Omental fat pad (tissue), 4 donors: ENCODE measurements around the gene CPNE1. TPM values are rescaled to one million over a fixed set of nuclear protein-coding genes. Genes with fewer than 3 reads are reported as not detected.
"Not testable (repeated sequence)": the region's sequence is repeated elsewhere in the genome, so short reads cannot be mapped to it uniquely, and the experiment has no call there.

Experiments used
- ATAC-seq: fragments of 150-250 bp; one replicate; pipeline ENCODE4 v1.9.1; 2016; ENCODE audit warnings: mild to moderate bottlenecking, moderate library complexity; ENCODE audit not compliant: low FRiP score
- DNase-seq: peaks from one replicate; pipeline ENCODE4 v3.0.0-alpha.2; 2019; ENCODE audit warnings: low spot score
- total RNA-seq, 4 donors: library from RNA; depleted of rRNA; stranded (reverse); fragments of >200 nt; gene quantifications; one replicate each; pipeline ENCODE4 v1.1.0, GENCODE V29; 2016
- TF ChIP-seq, protein P1 (sequence below), 3 donors: fragments of 450-650 bp; IDR thresholded peaks; one replicate each; pipeline ENCODE4 v1.5.1; 2016 to 2017; ENCODE audit warnings: antibody characterized with exemption in 3 of 3, mild to moderate bottlenecking in 3 of 3, moderate library complexity in 2 of 3

CPNE1 gene
- total RNA-seq = 100 to 1,000 TPM in 1 of 4 donors, 10 to 100 TPM in 3; 50.7 to 113 (median 85.2) TPM

DNA sequence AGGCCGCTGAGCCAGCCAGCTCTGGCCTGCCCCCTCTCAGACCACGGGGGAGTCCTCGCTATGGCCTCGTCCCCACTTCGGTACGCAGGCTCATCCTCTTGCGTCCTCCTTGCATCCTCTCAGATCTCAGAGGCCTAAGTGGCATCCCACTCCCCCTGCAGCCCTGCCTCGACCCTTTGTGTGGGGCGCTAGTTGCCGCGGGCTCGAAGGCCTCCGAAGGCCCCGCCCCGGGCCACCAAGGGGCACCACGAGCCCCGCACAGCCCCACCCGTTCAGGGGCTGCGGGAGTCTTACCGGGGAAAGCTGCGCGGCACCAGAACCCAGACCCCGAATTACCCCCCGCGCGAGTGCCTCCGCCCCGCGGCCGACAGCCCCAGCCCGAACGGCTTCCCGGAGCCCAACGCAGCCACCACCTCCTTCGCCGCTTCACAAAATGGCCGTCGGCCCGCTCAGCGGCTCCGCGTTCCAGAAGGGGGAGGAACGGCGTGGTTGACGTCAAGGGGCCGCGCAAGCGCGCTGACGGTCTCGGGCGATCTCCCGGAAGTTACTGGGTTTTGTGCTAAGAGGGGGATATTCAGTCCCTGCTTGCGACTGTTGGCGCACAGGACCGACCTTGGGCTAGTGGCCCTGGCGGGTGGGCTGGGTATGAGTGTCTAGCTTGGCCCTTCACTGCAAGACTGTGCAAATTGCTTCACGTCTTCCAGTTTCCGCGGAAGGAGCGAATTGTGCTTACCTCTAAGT, at the start of gene CPNE1, which contains the start of gene RBM12:
Gene CPNE1 (minus strand): TSS at position 435 of the 741 bp plus-strand sequence. CDS start 31,977 bp downstream, outside the sequence.
Gene RBM12 (minus strand): TSS at position 435 of the 741 bp plus-strand sequence. CDS start 9,578 bp downstream, outside the sequence.
- DNase-seq = peak; percentile 51
- TF ChIP-seq, protein P1, sequence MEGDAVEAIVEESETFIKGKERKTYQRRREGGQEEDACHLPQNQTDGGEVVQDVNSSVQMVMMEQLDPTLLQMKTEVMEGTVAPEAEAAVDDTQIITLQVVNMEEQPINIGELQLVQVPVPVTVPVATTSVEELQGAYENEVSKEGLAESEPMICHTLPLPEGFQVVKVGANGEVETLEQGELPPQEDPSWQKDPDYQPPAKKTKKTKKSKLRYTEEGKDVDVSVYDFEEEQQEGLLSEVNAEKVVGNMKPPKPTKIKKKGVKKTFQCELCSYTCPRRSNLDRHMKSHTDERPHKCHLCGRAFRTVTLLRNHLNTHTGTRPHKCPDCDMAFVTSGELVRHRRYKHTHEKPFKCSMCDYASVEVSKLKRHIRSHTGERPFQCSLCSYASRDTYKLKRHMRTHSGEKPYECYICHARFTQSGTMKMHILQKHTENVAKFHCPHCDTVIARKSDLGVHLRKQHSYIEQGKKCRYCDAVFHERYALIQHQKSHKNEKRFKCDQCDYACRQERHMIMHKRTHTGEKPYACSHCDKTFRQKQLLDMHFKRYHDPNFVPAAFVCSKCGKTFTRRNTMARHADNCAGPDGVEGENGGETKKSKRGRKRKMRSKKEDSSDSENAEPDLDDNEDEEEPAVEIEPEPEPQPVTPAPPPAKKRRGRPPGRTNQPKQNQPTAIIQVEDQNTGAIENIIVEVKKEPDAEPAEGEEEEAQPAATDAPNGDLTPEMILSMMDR (IDR thresholded peaks at IDR 0.05) = no peak
- ATAC-seq = peak; percentile 92

DNA sequence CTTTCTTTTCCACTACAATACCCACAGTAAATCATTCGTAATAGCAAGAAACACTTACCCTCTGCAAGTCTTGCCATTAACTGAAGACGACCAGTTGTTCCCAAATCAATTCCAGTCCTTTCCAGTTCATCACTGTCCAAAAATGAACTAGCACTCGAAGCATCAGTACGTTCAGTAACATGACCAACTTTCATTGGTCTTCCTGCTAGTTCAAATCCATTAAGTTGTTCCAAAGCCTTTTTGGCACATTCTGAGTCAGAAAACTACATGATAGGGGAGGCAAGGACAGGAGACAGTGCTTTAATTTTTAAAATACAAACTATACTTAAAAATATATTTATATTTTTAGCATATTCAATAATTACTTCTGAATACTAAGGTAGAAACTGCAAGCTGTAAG, 49.4 kb upstream of the CPNE1 start:
- TF ChIP-seq, protein P1 (IDR thresholded peaks at IDR 0.05) = no peak
- DNase-seq = no peak
- no peak for ATAC-seq

DNA sequence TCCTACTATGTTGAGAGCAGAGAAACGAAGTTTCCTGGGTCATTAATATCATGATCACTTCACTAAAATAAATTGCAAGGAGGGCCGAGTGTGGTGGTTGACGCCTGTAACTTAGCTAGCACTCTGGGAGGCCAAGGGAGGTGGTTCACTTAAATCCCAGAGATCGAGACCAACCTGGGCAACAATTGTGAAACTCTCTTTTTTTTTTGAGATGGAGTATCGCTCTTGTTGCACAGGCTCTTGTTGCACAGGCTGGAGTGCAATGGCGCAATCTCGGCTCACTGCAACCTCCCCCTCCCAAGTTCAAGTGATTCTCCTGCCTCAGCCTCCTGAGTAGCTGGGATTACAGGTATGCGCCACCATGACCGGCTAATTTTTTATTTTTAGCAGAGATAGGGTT, 48.4 kb upstream of the CPNE1 start:
- DNase-seq, ATAC-seq: not testable (repeated sequence)

DNA sequence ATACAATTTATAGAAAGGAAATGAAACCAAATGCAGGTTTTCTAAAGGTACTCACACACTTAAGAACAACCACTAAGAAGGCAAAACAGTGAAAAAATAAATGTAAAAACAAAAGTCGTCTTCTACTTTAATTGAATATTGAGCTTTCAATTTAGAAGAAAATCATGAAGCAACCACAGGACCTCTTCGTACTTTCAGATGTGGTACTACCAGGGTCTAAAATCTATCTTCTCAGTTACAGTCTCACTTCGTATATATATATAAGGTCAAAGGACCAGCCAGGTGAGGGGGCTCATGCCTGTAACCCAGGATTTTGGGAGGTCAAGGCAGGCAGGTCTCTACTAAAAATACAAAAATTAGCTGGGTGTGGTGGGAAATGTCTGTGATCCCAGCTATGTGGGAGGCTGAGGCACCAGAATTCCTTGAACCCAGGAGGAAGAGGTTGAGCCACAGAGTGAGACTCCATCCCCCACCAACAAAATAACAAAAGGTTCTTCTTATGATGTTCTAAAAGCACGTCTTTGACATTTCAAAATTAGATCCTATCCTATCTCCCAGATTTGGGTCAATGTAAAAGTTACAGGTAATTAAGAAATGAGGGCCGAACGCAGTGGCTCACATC, 47.0 kb upstream of the CPNE1 start:
- TF ChIP-seq, protein P1 (IDR thresholded peaks at IDR 0.05) = no peak
- no peak for ATAC-seq
- no peak for DNase-seq

DNA sequence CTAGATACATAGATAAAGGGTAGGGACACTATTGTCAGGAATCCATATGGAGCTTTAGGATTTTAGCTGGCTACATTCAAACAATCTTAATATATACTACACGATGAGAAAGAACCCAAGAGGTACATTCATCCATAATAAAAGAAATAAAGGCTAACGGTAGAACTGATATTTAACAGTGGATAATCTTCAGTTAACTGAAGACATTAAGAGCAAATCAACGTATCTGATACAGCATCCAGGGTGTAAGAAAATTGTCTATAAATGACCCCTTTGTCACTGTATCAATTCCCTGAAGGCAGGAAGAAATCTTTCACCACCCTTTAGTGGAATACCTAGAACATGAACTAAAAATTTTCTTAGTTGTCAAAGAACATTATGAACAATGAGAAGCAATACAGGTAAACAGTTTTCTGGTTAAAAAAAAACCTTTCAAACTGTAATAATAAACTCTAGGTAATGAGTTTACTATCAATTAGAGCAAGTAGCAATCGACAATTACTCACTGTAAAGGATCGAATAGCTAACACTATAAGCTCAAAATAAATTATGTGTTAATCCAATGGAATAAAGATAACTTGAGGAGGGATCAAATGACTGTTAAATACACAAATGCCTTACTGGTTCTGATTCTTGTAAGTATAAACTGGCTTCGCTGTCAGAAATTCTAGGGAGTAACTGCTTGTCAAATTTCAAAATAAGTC, 46.3 kb upstream of the CPNE1 start:
- DNase-seq = no peak
- TF ChIP-seq, protein P1 (IDR thresholded peaks at IDR 0.05) = no peak
- ATAC-seq = no peak

DNA sequence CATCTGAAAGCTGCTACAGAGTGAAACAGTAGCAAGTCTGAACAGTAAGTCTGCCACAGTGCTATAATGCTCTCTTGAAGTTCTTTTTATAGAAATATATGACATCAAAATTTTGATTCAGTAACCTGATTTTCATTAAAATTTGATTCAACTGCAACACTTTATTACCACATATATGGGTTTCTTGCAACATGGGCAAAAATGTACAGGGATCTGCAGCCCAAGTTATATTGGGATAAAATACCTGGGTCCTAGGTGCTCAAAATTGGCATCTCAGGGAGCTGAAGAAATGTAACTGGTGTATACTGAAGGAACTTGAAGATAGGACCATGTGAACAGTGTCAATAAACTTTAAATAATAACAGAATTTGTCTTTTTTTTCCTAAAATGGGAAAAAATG, 45.3 kb upstream of the CPNE1 start:
- ATAC-seq = no peak
- TF ChIP-seq, protein P1 (IDR thresholded peaks at IDR 0.05) = no peak

DNA sequence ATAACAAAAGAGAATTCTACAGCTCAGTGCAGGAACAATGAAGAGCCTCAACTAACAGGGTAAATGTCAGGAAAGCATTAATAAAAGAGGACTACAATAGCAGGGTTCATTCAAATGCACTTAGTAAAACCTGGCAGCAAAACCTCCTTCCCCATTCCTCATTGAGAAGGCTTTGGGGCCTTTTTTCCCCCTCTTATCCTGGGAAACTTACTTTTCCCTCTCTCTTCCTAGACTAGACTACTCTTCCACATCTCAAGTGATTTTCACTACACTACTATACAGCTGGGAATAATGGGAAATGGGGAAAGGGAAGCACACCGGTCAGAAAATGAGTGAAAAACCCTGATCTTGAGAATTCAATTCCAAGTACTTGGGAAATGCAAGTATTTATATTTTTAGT, 44.6 kb upstream of the CPNE1 start:
- DNase-seq (no peak), ATAC-seq (no peak)
- TF ChIP-seq, protein P1 (IDR thresholded peaks at IDR 0.05) = no peak

More for the DNA sequence above, 45.3 kb upstream of the CPNE1 start:
- no peak for DNase-seq
